Esophagus squamous epithelium (tissue), 5 donors: Measurements from ENCODE around the gene OR2AG2. TPM values are rescaled to one million over a fixed set of nuclear protein-coding genes. Genes with fewer than 3 reads are reported as not detected.

Source experiments
- DNase-seq: peaks from one replicate; lab custom pipeline; 2025; lab: John Stamatoyannopoulos, UW
- H3K27ac ChIP-seq, 4 donors: fragments of 200-600 bp; sonication (generic); one replicate each; pipeline ENCODE4 v1.5.1; 2016 to 2019; ENCODE audit warnings: mild to moderate bottlenecking in 1 of 4
- H3K27me3 ChIP-seq, 4 donors: fragments of 200-600 bp; sonication (generic); 1 replicate in 3 of 4; 2 replicates in 1 of 4; pipeline versions ENCODE4 v1.5.1 to v1.6.0; 2017 to 2021; ENCODE audit warnings: antibody characterized with exemption in 1 of 4
- H3K36me3 ChIP-seq, 3 donors: fragments of 200-600 bp; sonication (generic); one replicate each; pipeline ENCODE4 v1.5.1; 2016 to 2019
- H3K4me1 ChIP-seq, 3 donors: fragments of 200-600 bp; sonication (generic); one replicate each; pipeline ENCODE4 v1.5.1; 2017 to 2019
- H3K4me3 ChIP-seq, 4 donors: fragments of 200-600 bp; sonication (generic); 1 replicate in 3 of 4; 2 replicates in 1 of 4; pipeline ENCODE4 v1.5.1; 2016 to 2019; ENCODE audit warnings: mild to moderate bottlenecking in 2 of 4, moderate library complexity in 1 of 4
- H3K9me3 ChIP-seq, 3 donors: fragments of 200-600 bp; sonication (generic); one replicate each; pipeline ENCODE4 v1.5.1; 2016 to 2019
- POLR2A ChIP-seq, 4 donors: fragments of 450-650 bp; IDR thresholded peaks; one replicate each; pipeline ENCODE4 v1.6.1; 2017; ENCODE audit warnings: antibody characterized with exemption in 4 of 4, mild to moderate bottlenecking in 4 of 4, moderate library complexity in 3 of 4
- WGBS, 2 donors: methylation state at CpG; one replicate each; pipeline ENCODE4 v1.1.5; 2018; 5-methylcytosine and 5-hydroxymethylcytosine counted together
- intact Hi-C: fragments of 100-400 bp; cut with DNase I; formaldehyde crosslinking; loops from one replicate; pipeline ENCODE4 v1.15.0; 2022
- total RNA-seq, 4 donors: library from RNA; depleted of rRNA; stranded (reverse); fragments of >200 nt; gene quantifications; one replicate each; pipeline ENCODE4 v1.1.0, GENCODE V29; 2016
- TF ChIP-seq, protein P1 (sequence below), 6 experiments: fragments of 450-650 bp in 4 of 6; fragments of 200-600 bp in 2 of 6; sonication (generic) in 2 of 6; IDR thresholded peaks; one replicate each; pipeline ENCODE4 v1.5.1; 2016 to 2019; ENCODE audit warnings: antibody characterized with exemption in 6 of 6, mild to moderate bottlenecking in 4 of 6, moderate library complexity in 4 of 6
- donor health status: DM: yes; HTN: yes; CAD: no.

The OR2AG2 gene
- total RNA-seq, 4 donors from 2014 or later, result 0.08 to 0.76 (median 0.13) TPM; not detected in 1

DNA sequence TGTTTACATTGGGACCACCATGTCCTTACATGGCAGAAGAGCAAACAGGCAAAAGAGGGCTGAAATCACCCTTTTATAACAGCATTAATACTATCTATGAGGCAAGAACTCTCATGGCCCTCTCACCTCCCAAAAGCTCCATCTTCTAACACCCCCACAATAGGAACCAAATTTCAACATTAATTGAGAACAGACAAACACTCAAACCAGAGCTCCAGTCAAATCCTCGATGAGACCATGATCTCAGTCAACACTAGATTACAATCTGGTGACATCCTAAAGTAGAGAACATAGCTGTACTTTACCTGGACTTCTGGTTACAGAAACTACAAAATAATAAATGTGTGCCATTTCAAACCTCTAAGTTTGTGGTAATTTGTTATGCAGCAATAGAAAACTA is 25.1 kb downstream of the OR2AG2 start:
- H3K27me3 ChIP-seq, result no peaks in the 10 kb centered on the region
- peak overlapping the region; percentile 36 to 73 (median 62) for H3K27ac ChIP-seq
- H3K36me3 ChIP-seq, result no peaks in the 10 kb centered on the region
- no peaks in the 10 kb centered on the region for H3K4me1 ChIP-seq
- no peaks in the 10 kb centered on the region for H3K9me3 ChIP-seq
- DNase-seq, result no peak
- 38 to 67% methylated on average over 1 of the region's 1 CpG for WGBS, 2 donors
- TF ChIP-seq, protein P1, sequence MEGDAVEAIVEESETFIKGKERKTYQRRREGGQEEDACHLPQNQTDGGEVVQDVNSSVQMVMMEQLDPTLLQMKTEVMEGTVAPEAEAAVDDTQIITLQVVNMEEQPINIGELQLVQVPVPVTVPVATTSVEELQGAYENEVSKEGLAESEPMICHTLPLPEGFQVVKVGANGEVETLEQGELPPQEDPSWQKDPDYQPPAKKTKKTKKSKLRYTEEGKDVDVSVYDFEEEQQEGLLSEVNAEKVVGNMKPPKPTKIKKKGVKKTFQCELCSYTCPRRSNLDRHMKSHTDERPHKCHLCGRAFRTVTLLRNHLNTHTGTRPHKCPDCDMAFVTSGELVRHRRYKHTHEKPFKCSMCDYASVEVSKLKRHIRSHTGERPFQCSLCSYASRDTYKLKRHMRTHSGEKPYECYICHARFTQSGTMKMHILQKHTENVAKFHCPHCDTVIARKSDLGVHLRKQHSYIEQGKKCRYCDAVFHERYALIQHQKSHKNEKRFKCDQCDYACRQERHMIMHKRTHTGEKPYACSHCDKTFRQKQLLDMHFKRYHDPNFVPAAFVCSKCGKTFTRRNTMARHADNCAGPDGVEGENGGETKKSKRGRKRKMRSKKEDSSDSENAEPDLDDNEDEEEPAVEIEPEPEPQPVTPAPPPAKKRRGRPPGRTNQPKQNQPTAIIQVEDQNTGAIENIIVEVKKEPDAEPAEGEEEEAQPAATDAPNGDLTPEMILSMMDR (IDR thresholded peaks at IDR 0.05), result no peak
- no peak for TF ChIP-seq POLR2A (IDR thresholded peaks at IDR 0.05)
- intact Hi-C loops, result no loop called here
- H3K4me3 ChIP-seq, result peak overlapping the region; percentile 8 to 39 (median 30)

DNA sequence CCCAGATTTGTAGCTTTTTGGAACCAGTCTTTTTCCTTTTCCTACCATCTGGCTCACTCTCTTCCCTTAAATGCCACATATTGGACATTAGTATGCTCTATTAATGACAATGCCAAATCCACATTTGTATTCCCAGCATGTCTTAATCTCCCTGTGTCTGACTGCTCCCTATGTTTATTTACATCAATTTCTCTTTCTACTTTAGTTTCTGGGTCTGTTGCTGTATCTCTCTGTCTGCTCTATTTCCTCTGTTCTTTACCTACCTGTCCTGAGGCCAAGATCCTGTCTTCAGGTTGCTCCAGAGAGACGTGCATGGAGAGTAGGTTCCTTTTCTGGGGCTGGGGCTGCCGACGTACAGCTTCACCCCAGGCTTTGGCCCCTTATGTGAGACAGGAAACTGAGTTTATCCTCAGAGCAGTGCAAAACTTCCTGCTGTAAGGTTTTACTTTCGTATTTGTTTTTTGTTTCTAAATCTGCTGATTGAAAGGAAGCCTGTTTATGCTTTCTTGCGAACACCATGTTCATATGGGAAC is 25.6 kb downstream of the OR2AG2 start:
- no peak for DNase-seq
- Histone ChIP-seq H3K27me3 (no peaks in the 10 kb centered on the region), H3K4me1 (no peaks in the 10 kb centered on the region), H3K9me3 (no peaks in the 10 kb centered on the region), H3K4me3 (peak overlapping the region; percentile 8 to 39 (median 30)), H3K27ac (peak overlapping the region; percentile 36 to 73 (median 62)), H3K36me3 (no peaks in the 10 kb centered on the region)
- 25 to 35% methylated on average over 5 of the region's 5 CpGs for WGBS, 2 donors
- intact Hi-C loops, result no loop called here
- peak in 2 of 4 donors; percentile 24 to 74 for TF ChIP-seq POLR2A (IDR thresholded peaks at IDR 0.05)
- TF ChIP-seq, protein P1 (IDR thresholded peaks at IDR 0.05), result no peak

DNA sequence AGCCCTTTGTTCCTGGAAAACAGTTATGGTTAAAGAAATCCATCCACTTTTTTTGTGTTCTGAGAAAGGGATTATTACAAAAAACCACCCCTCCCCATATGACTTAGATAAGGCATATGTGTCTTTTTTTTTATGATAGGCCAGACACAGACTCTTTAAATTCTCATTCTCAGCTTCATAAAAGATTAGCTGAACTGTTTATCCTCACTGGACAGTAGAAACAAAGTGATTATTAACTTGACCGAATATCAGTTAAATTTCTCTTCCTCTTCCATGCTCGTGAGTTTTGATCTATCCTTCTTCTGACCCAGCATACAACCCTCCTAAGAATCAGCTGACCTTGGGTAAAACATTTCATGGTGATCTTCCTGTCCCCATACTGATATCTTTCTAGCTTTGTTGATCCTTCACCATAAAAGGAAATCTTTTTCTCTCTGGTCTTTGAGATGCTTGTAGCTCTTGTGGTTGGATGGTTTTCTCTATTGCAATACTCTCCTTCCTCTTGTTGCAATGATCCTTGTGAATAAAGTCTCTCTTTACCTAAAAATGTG is 26.2 kb downstream of the OR2AG2 start:
- H3K9me3 ChIP-seq, result no peaks in the 10 kb centered on the region
- TF ChIP-seq, protein P1 (IDR thresholded peaks at IDR 0.05), result no peak
- TF ChIP-seq POLR2A (IDR thresholded peaks at IDR 0.05), result peak in 1 of 4 donors; percentile 45
- H3K4me3 ChIP-seq, result peak overlapping the region; percentile 8 to 39 (median 30)
- no peaks in the 10 kb centered on the region for H3K36me3 ChIP-seq
- H3K4me1 ChIP-seq, result no peaks in the 10 kb centered on the region
- intact Hi-C loops, result no loop called here
- H3K27me3 ChIP-seq, result no peaks in the 10 kb centered on the region
- peak overlapping the region in 3 of 4 donors; percentile 65 to 73 (median 72) for H3K27ac ChIP-seq
- no peak for DNase-seq
- 31 to 41% methylated on average over 2 of the region's 2 CpGs for WGBS, 2 donors

DNA sequence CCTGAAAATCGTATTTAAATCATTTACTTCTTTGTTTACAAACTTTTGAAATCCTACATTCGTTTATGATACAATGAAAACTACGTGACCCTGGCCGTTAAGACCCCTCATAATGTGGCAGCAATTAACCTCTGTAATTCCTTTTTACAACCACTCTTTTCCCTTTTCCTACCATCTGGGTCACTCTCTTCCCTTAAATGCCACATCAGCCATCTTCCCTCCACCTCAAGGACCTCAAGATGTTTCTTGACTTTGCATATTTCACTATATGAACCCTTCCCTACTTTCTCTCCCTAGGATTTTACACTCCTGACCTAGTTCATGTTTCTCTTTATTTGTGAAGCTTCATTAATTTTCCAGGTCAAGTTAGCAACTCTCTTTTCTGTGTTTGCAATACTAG is 26.8 kb downstream of the OR2AG2 start:
- WGBS, 2 donors, result 64 to 70% methylated on average over 3 of the region's 4 CpGs
- TF ChIP-seq, protein P1 (IDR thresholded peaks at IDR 0.05), result no peak
- TF ChIP-seq POLR2A (IDR thresholded peaks at IDR 0.05), result no peak
- Histone ChIP-seq H3K9me3 (no peaks in the 10 kb centered on the region), H3K27me3 (no peaks in the 10 kb centered on the region), H3K27ac (peak overlapping the region in 2 of 4 donors; percentile 22 to 73), H3K36me3 (no peaks in the 10 kb centered on the region), H3K4me3 (peak overlapping the region in 2 of 4 donors; percentile 33 to 39), H3K4me1 (no peaks in the 10 kb centered on the region)
- intact Hi-C loops, result no loop called here
- no peak for DNase-seq

DNA sequence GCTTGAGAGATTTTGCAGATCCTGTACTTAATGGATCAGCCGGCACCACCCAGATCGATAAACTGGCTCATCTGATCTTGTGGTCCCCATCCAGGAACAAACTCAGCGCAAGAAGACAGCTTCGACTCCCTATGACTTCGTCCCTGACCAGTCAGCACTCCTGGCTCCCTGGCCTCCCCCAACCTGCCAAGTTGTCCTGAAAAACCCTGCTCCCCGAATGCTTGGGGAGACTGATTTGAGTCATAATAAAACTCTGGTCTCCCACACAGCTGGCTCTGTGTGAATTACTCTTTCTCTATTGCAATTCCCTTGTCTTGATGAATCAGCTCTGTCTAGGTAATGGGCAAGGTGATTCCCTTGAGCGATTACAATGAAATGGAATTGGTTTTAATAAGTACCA is 29.5 kb downstream of the OR2AG2 start:
- WGBS, 2 donors, result 53 to 60% methylated on average over 7 of the region's 7 CpGs
- Histone ChIP-seq H3K9me3 (no peaks in the 10 kb centered on the region), H3K27me3 (no peaks in the 10 kb centered on the region), H3K36me3 (no peaks in the 10 kb centered on the region), H3K4me3 (no peak overlapping the region), H3K4me1 (no peaks in the 10 kb centered on the region), H3K27ac (no peak overlapping the region)
- no peak for DNase-seq
- no peak for TF ChIP-seq POLR2A (IDR thresholded peaks at IDR 0.05)
- TF ChIP-seq, protein P1 (IDR thresholded peaks at IDR 0.05), result no peak
- intact Hi-C loops, result no loop called here
